ENCODE results near the gene SMAD6.

Gene SMAD6

DNA sequence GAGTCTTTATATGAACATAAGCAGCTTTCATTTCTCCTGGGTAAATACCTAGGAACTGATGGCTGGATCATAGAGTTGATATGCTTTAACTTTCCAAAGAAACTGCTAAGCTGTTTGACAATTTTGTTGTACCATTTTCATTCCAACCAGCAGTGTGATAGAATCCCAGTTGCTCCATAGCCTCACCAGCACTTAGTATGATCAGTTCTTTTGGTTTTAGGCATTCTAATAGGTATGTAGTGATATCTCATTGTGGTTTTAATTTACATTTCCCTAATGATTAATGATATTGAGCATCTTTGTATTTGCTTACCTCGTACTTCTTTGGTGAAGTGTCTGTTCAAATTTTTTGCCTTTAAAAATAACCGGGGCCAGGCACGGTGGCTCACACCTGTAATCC lies 38.4 kb upstream of the SMAD6 start:
- no peaks in the 10 kb centered on the region for H3K27me3 Mint-ChIP-seq
- DNase-seq: no peak
- H3K4me3 Mint-ChIP-seq: no peak overlapping the region
- H3K9me3 Mint-ChIP-seq: no peaks in the 10 kb centered on the region
- H3K36me3 Mint-ChIP-seq (ENCODE audit: low read depth): no peaks in the 10 kb centered on the region
- no peak overlapping the region for H3K27ac Mint-ChIP-seq
- no peaks in the 10 kb centered on the region for H3K4me1 Mint-ChIP-seq (ENCODE audit: low read depth)

DNA sequence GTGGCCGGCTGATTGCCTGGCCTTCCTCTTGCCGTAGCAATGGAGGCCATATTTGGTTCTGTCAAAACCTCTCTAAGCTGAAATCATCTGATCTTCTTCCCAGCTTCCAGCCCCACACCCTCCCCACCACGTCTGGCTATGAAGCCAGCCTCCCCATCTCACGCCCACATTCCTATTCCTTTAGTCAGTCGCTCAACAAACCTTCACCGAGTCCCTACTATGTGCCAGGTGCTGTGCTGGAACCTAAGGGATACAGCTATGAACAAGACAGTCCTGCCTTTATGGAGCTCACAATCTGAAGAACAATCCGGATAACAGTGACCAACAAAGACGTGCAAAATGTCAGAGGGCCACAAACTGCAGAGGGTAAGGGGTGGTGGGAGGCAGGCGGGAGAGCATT lies 31.9 kb upstream of the SMAD6 start:
- Mint-ChIP-seq H3K27me3 (no peaks in the 10 kb centered on the region), H3K9me3 (no peaks in the 10 kb centered on the region), H3K27ac (no peak overlapping the region), H3K4me1 (ENCODE audit: low read depth) (peaks cover 6% of the 10 kb centered on the region), H3K4me3 (no peak overlapping the region), H3K36me3 (ENCODE audit: low read depth) (no peaks in the 10 kb centered on the region)
- DNase-seq: no peak

DNA sequence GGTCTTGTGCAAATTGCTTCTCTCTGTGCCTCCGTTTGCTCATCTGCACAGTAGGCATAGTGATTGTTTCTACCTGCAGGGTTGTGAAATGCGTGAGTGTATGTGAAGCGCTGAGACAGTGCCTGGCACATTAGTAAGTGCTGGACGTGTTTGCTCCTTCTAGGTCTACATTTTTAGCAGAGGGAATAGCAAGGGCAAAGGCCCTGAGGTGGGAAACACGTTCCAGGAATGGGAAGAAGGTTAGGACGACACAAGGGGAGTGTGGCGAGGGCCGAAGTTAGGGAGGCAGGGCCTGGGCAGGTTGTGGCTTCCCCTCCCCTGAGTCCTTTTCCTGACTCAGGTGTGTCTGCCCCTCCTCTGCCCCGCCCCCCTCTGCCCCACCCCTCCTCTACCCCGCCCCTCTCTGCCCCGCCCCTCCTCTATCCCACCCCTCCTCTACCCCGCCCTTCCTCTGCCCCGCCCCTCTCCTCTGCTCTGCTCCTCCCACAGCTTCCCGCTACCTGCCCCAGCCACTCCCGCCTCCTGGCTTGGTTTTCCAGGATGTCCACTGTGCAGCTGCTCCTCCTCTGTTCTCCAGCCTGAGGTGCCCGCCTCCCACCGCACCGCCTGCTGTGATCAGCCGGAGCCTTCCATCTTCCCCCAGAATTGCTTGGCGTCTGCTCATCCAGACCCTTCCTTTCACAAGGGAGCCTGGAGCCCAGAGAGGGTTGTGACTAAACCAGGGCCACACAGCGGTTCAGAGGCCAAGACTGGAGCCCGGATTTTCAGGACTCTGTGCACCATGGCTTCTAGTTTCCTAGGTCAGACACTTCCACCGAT lies 31.1 kb upstream of the SMAD6 start:
- Mint-ChIP-seq H3K27ac (no peak overlapping the region), H3K4me3 (no peak overlapping the region)

DNA sequence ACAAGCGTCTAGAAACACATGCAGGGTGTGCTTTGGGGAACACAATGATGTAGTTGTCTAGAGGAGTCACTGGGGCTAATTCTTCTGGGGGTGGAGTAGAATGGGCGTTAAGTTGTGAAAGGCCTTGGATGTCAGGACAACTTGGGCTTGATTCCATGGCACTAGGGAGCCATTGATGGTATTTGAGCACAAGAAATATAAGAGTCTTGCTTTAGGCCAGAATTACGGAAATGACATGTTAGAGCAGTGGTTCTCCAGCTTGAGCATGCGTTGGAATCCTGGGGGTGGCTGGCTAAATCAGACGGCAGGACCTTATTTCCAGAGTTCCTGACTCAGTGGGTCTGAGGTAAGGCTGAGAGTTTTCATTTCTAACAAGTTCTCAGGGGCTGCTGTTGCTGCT lies 29.2 kb upstream of the SMAD6 start:
- DNase-seq: no peak
- Mint-ChIP-seq H3K27ac (no peak overlapping the region), H3K4me3 (no peak overlapping the region)

More for the DNA sequence above, 31.1 kb upstream of the SMAD6 start:
- DNase-seq: no peak
- H3K27me3 Mint-ChIP-seq: no peaks in the 10 kb centered on the region
- no peaks in the 10 kb centered on the region for H3K36me3 Mint-ChIP-seq (ENCODE audit: low read depth)
- peaks cover 9% of the 10 kb centered on the region for H3K4me1 Mint-ChIP-seq (ENCODE audit: low read depth)
- no peaks in the 10 kb centered on the region for H3K9me3 Mint-ChIP-seq

DNA sequence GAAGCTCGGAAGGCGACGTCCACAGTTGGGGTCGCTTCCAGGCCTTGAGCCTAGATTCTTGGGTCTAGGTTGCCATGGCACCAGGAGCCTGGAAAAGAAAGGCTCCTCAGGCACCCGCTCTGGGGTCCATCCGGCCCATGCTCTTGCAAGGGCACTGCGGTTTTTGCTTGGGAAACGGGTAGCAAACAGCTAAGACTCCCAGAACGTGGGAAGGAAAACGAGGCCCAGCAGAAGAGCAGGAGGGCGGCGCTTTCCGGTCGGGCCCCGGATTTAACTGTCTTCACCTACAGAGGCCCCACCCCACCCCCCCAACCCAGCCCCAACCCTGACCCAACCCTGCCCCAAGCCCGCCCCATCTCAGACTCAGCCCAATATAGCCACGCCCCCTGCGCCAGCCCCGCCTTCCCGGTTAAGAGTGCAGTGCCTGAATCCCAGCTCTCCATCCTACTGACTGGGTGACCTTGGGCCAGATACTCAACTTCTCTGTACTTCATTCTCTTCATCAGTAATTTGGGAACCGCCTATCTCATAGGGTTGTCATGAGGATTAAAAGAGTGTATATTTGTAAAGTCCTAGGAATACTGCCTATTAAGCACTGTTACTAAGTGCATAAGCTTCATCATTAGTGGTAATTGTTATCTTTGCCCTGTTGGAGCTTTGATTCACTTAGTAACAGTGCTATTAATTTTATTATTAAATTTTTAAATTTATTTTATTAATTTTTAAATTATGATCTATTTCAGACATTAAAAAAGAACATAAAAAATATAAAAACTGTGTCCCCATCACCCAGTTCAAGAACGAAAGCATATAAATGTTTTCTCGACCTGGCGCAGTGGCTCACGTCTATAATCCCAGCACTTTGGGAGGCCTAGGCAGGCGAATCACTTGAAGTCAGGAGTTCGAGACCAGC lies 28.4 kb upstream of the SMAD6 start:
- Mint-ChIP-seq H3K27me3 (no peaks in the 10 kb centered on the region), H3K36me3 (ENCODE audit: low read depth) (no peaks in the 10 kb centered on the region), H3K4me1 (ENCODE audit: low read depth) (peaks cover 9% of the 10 kb centered on the region), H3K4me3 (no peak overlapping the region), H3K9me3 (no peaks in the 10 kb centered on the region), H3K27ac (no peak overlapping the region)
- no peak for DNase-seq

More for the DNA sequence above, 29.2 kb upstream of the SMAD6 start:
- no peaks in the 10 kb centered on the region for H3K9me3 Mint-ChIP-seq
- no peaks in the 10 kb centered on the region for H3K27me3 Mint-ChIP-seq
- peaks cover 9% of the 10 kb centered on the region for H3K4me1 Mint-ChIP-seq (ENCODE audit: low read depth)
- H3K36me3 Mint-ChIP-seq (ENCODE audit: low read depth): no peaks in the 10 kb centered on the region

DNA sequence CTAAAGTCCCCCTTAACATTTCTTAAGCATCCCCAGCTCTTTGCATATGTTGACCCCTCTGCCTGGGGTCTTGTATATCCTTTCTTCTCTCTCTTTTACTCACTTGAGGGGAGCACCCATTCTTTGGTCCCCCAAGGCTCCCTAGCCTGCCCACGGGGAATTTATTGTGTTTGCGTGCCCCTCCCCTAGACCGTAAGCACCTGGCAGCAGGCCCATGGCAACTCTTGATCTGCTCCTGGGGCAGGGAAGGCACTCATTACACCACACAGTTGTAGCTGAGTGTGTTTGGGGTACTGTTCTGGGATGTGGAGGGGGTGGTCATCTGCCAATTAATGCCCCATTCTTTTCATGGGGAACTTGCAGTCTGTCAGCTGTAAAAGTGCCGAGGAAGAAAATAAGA lies 27.3 kb upstream of the SMAD6 start:
- no peak overlapping the region for H3K4me3 Mint-ChIP-seq
- H3K27ac Mint-ChIP-seq: no peak overlapping the region
- H3K4me1 Mint-ChIP-seq (ENCODE audit: low read depth): peaks cover 9% of the 10 kb centered on the region
- no peaks in the 10 kb centered on the region for H3K9me3 Mint-ChIP-seq
- DNase-seq: no peak
- no peaks in the 10 kb centered on the region for H3K27me3 Mint-ChIP-seq
- no peaks in the 10 kb centered on the region for H3K36me3 Mint-ChIP-seq (ENCODE audit: low read depth)

DNA sequence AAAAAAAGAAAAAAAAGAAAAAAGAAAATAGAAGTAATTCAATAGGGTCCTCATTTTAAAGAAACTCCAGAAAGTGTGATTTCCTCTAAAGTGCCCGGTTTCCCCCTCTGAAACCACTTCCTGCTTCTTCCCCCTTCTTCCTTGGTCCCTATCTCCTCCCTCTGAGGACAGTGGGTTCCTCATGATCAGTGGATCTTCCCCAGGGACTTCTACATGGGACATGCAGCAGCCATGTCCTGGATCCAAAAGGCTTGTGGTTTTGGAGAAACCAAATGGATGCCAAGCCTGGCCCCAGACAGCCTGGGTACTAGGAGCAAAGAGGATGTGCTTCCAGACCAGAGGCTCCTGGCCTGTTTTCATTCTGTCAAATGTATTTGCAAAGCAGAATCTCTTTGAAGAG lies 26.6 kb upstream of the SMAD6 start:
- no peak for DNase-seq
- H3K4me1 Mint-ChIP-seq (ENCODE audit: low read depth): peaks cover 9% of the 10 kb centered on the region
- H3K9me3 Mint-ChIP-seq: no peaks in the 10 kb centered on the region
- no peak overlapping the region for H3K4me3 Mint-ChIP-seq
- no peak overlapping the region for H3K27ac Mint-ChIP-seq
- no peaks in the 10 kb centered on the region for H3K36me3 Mint-ChIP-seq (ENCODE audit: low read depth)
- H3K27me3 Mint-ChIP-seq: no peaks in the 10 kb centered on the region

DNA sequence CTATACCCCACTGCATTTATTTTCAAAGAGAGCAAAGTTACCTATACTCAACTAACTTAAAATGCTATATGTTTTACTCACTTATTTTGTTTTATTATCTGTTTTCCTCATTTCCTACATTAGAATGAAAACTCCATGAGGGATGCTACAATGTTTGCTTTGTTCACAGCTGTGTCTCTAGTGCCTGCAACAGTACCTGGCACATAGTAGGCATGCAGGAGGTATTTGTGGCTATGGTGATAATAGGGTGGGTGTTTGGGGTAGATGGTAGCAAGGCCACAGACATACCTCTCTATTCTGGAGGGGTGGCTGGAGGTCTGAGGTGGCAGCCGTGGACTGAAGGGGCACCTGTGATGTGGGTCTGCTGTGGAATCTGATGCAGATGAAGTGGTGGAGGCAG lies 24.7 kb upstream of the SMAD6 start:
- Mint-ChIP-seq H3K4me1 (ENCODE audit: low read depth) (peaks cover 9% of the 10 kb centered on the region), H3K9me3 (peaks cover 7% of the 10 kb centered on the region), H3K27ac (no peak overlapping the region), H3K4me3 (no peak overlapping the region), H3K36me3 (ENCODE audit: low read depth) (no peaks in the 10 kb centered on the region), H3K27me3 (no peaks in the 10 kb centered on the region)
- no peak for DNase-seq

DNA sequence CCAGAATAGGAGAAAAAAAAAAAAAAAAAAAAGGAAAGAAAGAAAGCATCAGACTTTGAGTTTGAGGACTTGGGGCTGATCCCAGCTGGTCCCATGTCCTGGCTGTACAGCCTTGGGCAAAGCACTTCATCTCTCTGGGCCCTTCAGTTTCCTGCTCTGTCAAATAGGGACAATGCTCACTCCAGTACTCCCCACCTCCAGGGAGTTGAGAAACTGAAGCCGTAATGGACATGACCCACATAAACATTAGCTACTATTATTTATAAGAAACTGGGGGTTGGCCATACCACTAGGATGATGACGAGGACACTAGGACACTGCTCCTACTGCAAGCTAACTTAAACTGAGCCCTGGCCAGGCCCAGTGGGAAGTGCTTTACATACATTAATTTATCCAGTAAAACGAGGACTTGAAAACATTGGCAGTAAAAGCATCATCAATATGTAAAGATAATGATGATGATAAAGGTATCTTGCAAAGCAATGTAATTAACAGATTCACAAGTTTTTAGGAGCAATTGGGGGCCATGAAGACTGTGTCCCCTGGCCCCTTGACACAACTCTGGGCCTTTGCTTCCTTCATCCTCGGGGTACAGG lies 22.9 kb upstream of the SMAD6 start:
- H3K36me3 Mint-ChIP-seq (ENCODE audit: low read depth): no peaks in the 10 kb centered on the region
- H3K9me3 Mint-ChIP-seq: peaks cover 7% of the 10 kb centered on the region
- no peak for DNase-seq
- H3K27me3 Mint-ChIP-seq: no peaks in the 10 kb centered on the region
- peaks cover 9% of the 10 kb centered on the region for H3K4me1 Mint-ChIP-seq (ENCODE audit: low read depth)
- no peak overlapping the region for H3K4me3 Mint-ChIP-seq
- H3K27ac Mint-ChIP-seq: no peak overlapping the region

DNA sequence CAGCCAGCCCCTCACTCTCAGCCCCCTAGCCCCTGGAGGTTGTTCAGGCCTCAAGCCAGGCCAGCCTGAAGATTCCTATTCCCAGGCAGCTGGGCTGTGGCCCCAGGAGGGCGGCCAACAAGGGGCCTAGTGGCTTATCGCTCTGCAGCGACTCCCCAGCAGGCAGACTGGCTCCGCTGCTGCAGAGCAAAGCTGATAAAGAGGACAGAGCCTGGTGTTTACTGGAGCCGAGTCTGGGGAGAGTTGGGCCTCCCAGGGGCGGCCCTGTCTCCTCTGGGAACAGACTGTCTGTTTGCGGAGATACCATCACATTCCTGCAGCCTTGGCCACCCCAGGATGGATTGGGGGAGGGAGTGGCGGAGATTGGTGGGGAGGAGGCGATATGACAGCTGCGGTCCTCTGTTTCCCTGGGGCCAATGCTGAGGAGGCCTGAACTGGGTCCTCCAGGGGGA lies 22.4 kb upstream of the SMAD6 start:
- H3K4me3 Mint-ChIP-seq: no peak overlapping the region
- H3K36me3 Mint-ChIP-seq (ENCODE audit: low read depth): no peaks in the 10 kb centered on the region
- H3K27me3 Mint-ChIP-seq: no peaks in the 10 kb centered on the region
- peaks cover 6% of the 10 kb centered on the region for H3K4me1 Mint-ChIP-seq (ENCODE audit: low read depth)
- H3K9me3 Mint-ChIP-seq: peaks cover 7% of the 10 kb centered on the region
- H3K27ac Mint-ChIP-seq: no peak overlapping the region
- no peak for DNase-seq

DNA sequence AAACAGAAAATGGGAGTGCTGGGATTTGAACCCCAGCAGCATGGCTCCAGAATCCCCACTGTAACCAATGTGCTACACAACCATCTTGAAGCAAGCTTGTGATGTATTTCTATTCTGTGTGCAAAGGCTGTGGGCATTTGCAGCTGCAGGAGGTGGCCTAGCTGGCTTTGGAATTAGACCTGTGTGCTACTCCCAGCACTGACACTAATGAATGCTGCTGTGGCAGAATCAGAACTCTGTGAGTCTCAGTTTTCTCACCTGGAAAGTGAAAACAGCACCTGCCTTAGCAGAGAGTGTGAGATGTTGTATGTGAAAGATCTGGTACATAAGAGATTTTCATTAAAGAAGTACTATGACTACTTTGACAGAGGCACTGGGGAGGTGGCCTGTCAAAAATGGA lies 21.5 kb upstream of the SMAD6 start:
- H3K36me3 Mint-ChIP-seq (ENCODE audit: low read depth): no peaks in the 10 kb centered on the region
- no peak for DNase-seq
- H3K27me3 Mint-ChIP-seq: no peaks in the 10 kb centered on the region
- no peak overlapping the region for H3K27ac Mint-ChIP-seq
- H3K4me1 Mint-ChIP-seq (ENCODE audit: low read depth): peaks cover 1% of the 10 kb centered on the region
- H3K4me3 Mint-ChIP-seq: no peak overlapping the region
- H3K9me3 Mint-ChIP-seq: peaks cover 7% of the 10 kb centered on the region

DNA sequence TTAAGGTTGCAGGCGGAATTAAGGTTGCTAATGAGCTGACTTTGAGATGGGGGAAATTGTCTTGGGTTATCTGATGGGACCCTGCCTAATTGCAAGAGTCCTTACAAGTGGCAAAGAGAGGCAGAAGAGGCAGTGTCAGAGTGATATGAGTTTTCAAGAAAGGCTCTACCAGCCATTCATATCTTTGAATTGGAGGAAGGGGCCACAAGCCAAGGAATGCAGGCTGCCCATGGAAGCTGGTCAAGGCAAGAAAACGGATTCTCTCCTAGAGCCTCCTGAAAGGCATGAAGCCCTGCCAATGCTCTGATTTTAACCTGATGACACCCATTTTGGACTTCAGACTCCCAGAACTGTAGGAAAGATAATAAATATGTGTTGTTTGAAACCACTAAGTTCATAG lies 20.6 kb upstream of the SMAD6 start:
- no peaks in the 10 kb centered on the region for H3K36me3 Mint-ChIP-seq (ENCODE audit: low read depth)
- H3K4me1 Mint-ChIP-seq (ENCODE audit: low read depth): no peaks in the 10 kb centered on the region

DNA sequence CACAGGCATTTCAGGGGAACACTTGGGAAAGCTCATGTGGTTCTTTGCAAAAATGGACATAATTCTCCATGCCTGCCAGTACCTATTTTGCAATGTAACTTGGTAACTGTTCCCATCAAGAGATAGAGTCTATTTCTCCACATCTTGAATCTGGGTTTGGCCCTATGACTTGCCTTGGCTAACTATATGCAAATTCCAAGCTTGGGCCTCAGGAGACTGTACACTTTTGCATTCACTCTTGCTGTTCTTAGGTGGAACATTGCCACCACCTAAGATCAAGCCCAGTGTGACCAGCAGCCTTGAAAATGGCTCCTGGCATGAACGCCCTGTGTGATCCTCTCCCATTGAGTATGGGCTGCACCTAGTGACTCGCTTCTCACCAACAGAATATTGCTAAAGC lies 19.8 kb upstream of the SMAD6 start:
- Mint-ChIP-seq H3K27ac (no peak overlapping the region), H3K4me3 (no peak overlapping the region), H3K36me3 (ENCODE audit: low read depth) (no peaks in the 10 kb centered on the region), H3K27me3 (no peaks in the 10 kb centered on the region), H3K9me3 (peaks cover 7% of the 10 kb centered on the region), H3K4me1 (ENCODE audit: low read depth) (no peaks in the 10 kb centered on the region)
- DNase-seq: no peak

More for the DNA sequence above, 20.6 kb upstream of the SMAD6 start:
- no peak for DNase-seq
- Mint-ChIP-seq H3K27me3 (no peaks in the 10 kb centered on the region), H3K9me3 (peaks cover 7% of the 10 kb centered on the region), H3K27ac (no peak overlapping the region), H3K4me3 (no peak overlapping the region)

DNA sequence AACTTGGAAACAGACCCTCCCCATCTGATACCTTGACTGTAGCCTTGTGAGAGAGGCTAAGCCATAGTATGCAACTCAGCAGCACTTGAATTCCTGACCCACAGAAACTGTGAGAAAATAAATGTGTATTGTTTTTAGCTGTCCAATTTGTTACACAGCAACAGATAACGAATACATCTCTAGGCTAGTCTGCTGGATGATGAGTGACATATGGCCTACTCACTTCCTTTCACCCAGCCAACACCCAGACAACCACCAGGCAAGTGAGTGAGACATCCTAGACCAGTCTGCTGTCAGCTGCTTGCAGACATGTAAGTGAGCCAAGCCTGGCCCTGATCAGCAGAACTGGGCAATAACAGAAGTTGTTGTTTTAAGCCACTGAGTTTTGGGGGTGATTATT lies 19.2 kb upstream of the SMAD6 start:
- Mint-ChIP-seq H3K9me3 (peaks cover 7% of the 10 kb centered on the region), H3K4me3 (no peak overlapping the region), H3K36me3 (ENCODE audit: low read depth) (no peaks in the 10 kb centered on the region), H3K4me1 (ENCODE audit: low read depth) (no peaks in the 10 kb centered on the region), H3K27ac (no peak overlapping the region), H3K27me3 (no peaks in the 10 kb centered on the region)
- no peak for DNase-seq

All from activated T-cell treated with anti-CD3 and anti-CD28 coated beads, Interleukin-2, amount 50 U/mL, for 24 hours (primary cell).